ENCODE results near the gene ADAM15. TPM values are rescaled to one million over a fixed set of nuclear protein-coding genes. Genes with fewer than 3 reads are reported as not detected.
A peak's percentile ranks its signal among the peaks of the same experiment; 100 is the strongest.

Gene ADAM15
- total RNA-seq, 1 donor from 2014 or later: 15.7 TPM

GRCh38 chr1:155018617-155019348 lies 32.3 kb upstream of the ADAM15 start:
- H3K27ac ChIP-seq: peak overlapping the region; percentile 50
- TF ChIP-seq EZH2 (IDR thresholded peaks at IDR 0.05) (no peak), CTCF (IDR thresholded peaks at IDR 0.05) (no peak), EZH2phosphoT487 (IDR thresholded peaks at IDR 0.05) (no peak)

GRCh38 chr1:155019377-155020245 lies 31.5 kb upstream of the ADAM15 start:
- Histone ChIP-seq H3K9me3 (ENCODE audit: low read depth) (no peaks in the 10 kb centered on the region), H3K4me2 (peak overlapping the region; percentile 40), H3K4me3 (no peak overlapping the region), H3K79me2 (ENCODE audit: low read depth) (no peaks in the 10 kb centered on the region), H3K27me3 (no peaks in the 10 kb centered on the region), H3F3A (ENCODE audit: low read depth) (peaks cover 20% of the 10 kb centered on the region), H2AFZ (replicated peaks) (no peak overlapping the region), H3K27ac (peak overlapping the region; percentile 50), H4K20me1 (ENCODE audit: low read depth) (peaks cover 5% of the 10 kb centered on the region), H3K9ac (no peak overlapping the region), H3K36me3 (no peaks in the 10 kb centered on the region), H3K4me1 (peaks cover 26% of the 10 kb centered on the region)
- H3K4me3 Mint-ChIP-seq: peak overlapping the region; percentile 27
- H3K27ac Mint-ChIP-seq: peak overlapping the region; percentile 44
- TF ChIP-seq CTCF (IDR thresholded peaks at IDR 0.05): no peak
- TF ChIP-seq EZH2phosphoT487 (IDR thresholded peaks at IDR 0.05): no peak
- no peak for TF ChIP-seq EZH2 (IDR thresholded peaks at IDR 0.05)
- H3K27me3 Mint-ChIP-seq (ENCODE audit: insufficient read depth, low read depth): peaks cover 19% of the 10 kb centered on the region
- DNase-seq (ENCODE audit: low spot score): no peak
- H3K36me3 Mint-ChIP-seq: peaks cover 2% of the 10 kb centered on the region
- H3K9me3 Mint-ChIP-seq: no peaks in the 10 kb centered on the region
- H3K4me1 Mint-ChIP-seq: peaks cover 25% of the 10 kb centered on the region

More at GRCh38 chr1:155018617-155019348, 32.3 kb upstream of the ADAM15 start:
- Histone ChIP-seq H4K20me1 (ENCODE audit: low read depth) (peaks cover 5% of the 10 kb centered on the region), H3K9me3 (ENCODE audit: low read depth) (no peaks in the 10 kb centered on the region), H3K79me2 (ENCODE audit: low read depth) (no peaks in the 10 kb centered on the region), H3K4me3 (no peak overlapping the region), H3F3A (ENCODE audit: low read depth) (peaks cover 25% of the 10 kb centered on the region), H2AFZ (replicated peaks) (no peak overlapping the region), H3K9ac (no peak overlapping the region), H3K36me3 (no peaks in the 10 kb centered on the region), H3K4me2 (peak overlapping the region; percentile 40), H3K27me3 (no peaks in the 10 kb centered on the region), H3K4me1 (peaks cover 26% of the 10 kb centered on the region)
- DNase-seq (ENCODE audit: low spot score): peak; percentile 46
- H3K27me3 Mint-ChIP-seq (ENCODE audit: insufficient read depth, low read depth): peaks cover 16% of the 10 kb centered on the region
- H3K36me3 Mint-ChIP-seq: peaks cover 2% of the 10 kb centered on the region
- H3K4me1 Mint-ChIP-seq: peaks cover 25% of the 10 kb centered on the region
- H3K9me3 Mint-ChIP-seq: no peaks in the 10 kb centered on the region
- H3K4me3 Mint-ChIP-seq: peak overlapping the region; percentile 53
- peak overlapping the region; percentile 71 for H3K27ac Mint-ChIP-seq

GRCh38 chr1:155022136-155022926 lies 28.8 kb upstream of the ADAM15 start:
- Mint-ChIP-seq H3K36me3 (no peaks in the 10 kb centered on the region), H3K4me3 (no peak overlapping the region), H3K4me1 (peaks cover 23% of the 10 kb centered on the region), H3K27me3 (ENCODE audit: insufficient read depth, low read depth) (peaks cover 23% of the 10 kb centered on the region), H3K27ac (peak overlapping the region; percentile 46), H3K9me3 (no peaks in the 10 kb centered on the region)
- peaks cover 5% of the 10 kb centered on the region for H4K20me1 ChIP-seq (ENCODE audit: low read depth)
- peaks cover 21% of the 10 kb centered on the region for H3K4me1 ChIP-seq
- no peak for DNase-seq (ENCODE audit: low spot score)
- no peak overlapping the region for H3K27ac ChIP-seq
- no peaks in the 10 kb centered on the region for H3K36me3 ChIP-seq
- TF ChIP-seq EZH2phosphoT487 (IDR thresholded peaks at IDR 0.05) (no peak), EZH2 (IDR thresholded peaks at IDR 0.05) (no peak), CTCF (IDR thresholded peaks at IDR 0.05) (no peak)
- H3K27me3 ChIP-seq: no peaks in the 10 kb centered on the region
- H3K4me3 ChIP-seq: no peak overlapping the region
- no peak overlapping the region for H2AFZ ChIP-seq (replicated peaks)
- no peak overlapping the region for H3K4me2 ChIP-seq
- H3K9ac ChIP-seq: no peak overlapping the region
- H3K79me2 ChIP-seq (ENCODE audit: low read depth): no peaks in the 10 kb centered on the region
- H3K9me3 ChIP-seq (ENCODE audit: low read depth): no peaks in the 10 kb centered on the region
- peaks cover 17% of the 10 kb centered on the region for H3F3A ChIP-seq (ENCODE audit: low read depth)

Data from neural progenitor cell (in vitro differentiated cells).